ENCODE measurements around the gene APOB.

Gene APOB

GRCh38 chr2:21021430-21021829 is 22.4 kb downstream of the APOB start:
- no peaks in the 10 kb centered on the region for H3K36me3 ChIP-seq
- no peak overlapping the region for H3K9ac ChIP-seq
- no peaks in the 10 kb centered on the region for H3K27me3 ChIP-seq
- H3K4me3 ChIP-seq = no peak overlapping the region
- H3K4me1 ChIP-seq = peaks cover 0 to 10% (median 8%) of the 10 kb centered on the region in 10 experiments; a peak in 8 of 20 replicates
- no peak overlapping the region for H3K27ac ChIP-seq
- no peaks in the 10 kb centered on the region for H4K20me1 ChIP-seq
- no peak overlapping the region for H3K4me2 ChIP-seq
- H3K9me3 ChIP-seq (replicated peaks in 1 of 11) = no peaks in the 10 kb centered on the region
- TF ChIP-seq Cebpa-rat (IDR thresholded peaks at IDR 0.05) = no peak

GRCh38 chr2:21020668-21021288 is 23.1 kb downstream of the APOB start:
- Histone ChIP-seq H3K4me2 (no peak overlapping the region), H3K9ac (no peak overlapping the region), H3K27me3 (no peaks in the 10 kb centered on the region), H3K36me3 (no peaks in the 10 kb centered on the region), H3K4me1 (peaks cover 0 to 10% (median 8%) of the 10 kb centered on the region in 10 experiments; a peak in 8 of 20 replicates), H3K9me3 (replicated peaks in 1 of 11) (no peaks in the 10 kb centered on the region), H3K27ac (no peak overlapping the region), H4K20me1 (no peaks in the 10 kb centered on the region), H3K4me3 (no peak overlapping the region)
- TF ChIP-seq Cebpa-rat (IDR thresholded peaks at IDR 0.05) = no peak

GRCh38 chr2:21020031-21020667 is 23.7 kb downstream of the APOB start:
- Histone ChIP-seq H3K9ac (no peak overlapping the region), H3K4me2 (no peak overlapping the region)

GRCh38 chr2:21019678-21020021 is 24.2 kb downstream of the APOB start:
- Histone ChIP-seq H3K9ac (no peak overlapping the region), H3K27ac (no peak overlapping the region), H3K4me2 (no peak overlapping the region), H3K27me3 (no peaks in the 10 kb centered on the region), H3K4me3 (no peak overlapping the region), H3K9me3 (replicated peaks in 1 of 11) (no peaks in the 10 kb centered on the region), H4K20me1 (no peaks in the 10 kb centered on the region), H3K4me1 (peaks cover 0 to 6% (median 5%) of the 10 kb centered on the region in 10 experiments; a peak in 8 of 20 replicates), H3K36me3 (no peaks in the 10 kb centered on the region)
- TF ChIP-seq Cebpa-rat (IDR thresholded peaks at IDR 0.05) = no peak

More at GRCh38 chr2:21020031-21020667, 23.7 kb downstream of the APOB start:
- Histone ChIP-seq H3K27ac (no peak overlapping the region), H3K36me3 (no peaks in the 10 kb centered on the region), H3K4me1 (peaks cover 0 to 10% (median 8%) of the 10 kb centered on the region in 10 experiments; a peak in 8 of 20 replicates), H4K20me1 (no peaks in the 10 kb centered on the region), H3K4me3 (no peak overlapping the region), H3K9me3 (replicated peaks in 1 of 11) (no peaks in the 10 kb centered on the region), H3K27me3 (no peaks in the 10 kb centered on the region)
- no peak for TF ChIP-seq Cebpa-rat (IDR thresholded peaks at IDR 0.05)

GRCh38 chr2:21019000-21019677 is 24.7 kb downstream of the APOB start:
- Histone ChIP-seq H4K20me1 (no peaks in the 10 kb centered on the region), H3K4me2 (no peak overlapping the region), H3K9ac (no peak overlapping the region), H3K9me3 (replicated peaks in 1 of 11) (no peaks in the 10 kb centered on the region), H3K4me3 (no peak overlapping the region), H3K4me1 (peaks cover 0 to 1% (median 0%) of the 10 kb centered on the region in 10 experiments; a peak in 5 of 20 replicates), H3K27ac (no peak overlapping the region), H3K27me3 (no peaks in the 10 kb centered on the region), H3K36me3 (no peaks in the 10 kb centered on the region)
- TF ChIP-seq Cebpa-rat (IDR thresholded peaks at IDR 0.05) = no peak

- no peak overlapping the region for H3K27ac ChIP-seq
- no peak overlapping the region for H3K4me2 ChIP-seq
- no peak for TF ChIP-seq Cebpa-rat (IDR thresholded peaks at IDR 0.05)
- H3K4me3 ChIP-seq = no peak overlapping the region
- no peaks in the 10 kb centered on the region for H3K36me3 ChIP-seq
- H4K20me1 ChIP-seq = no peaks in the 10 kb centered on the region
- no peak overlapping the region for H3K9ac ChIP-seq
- H3K9me3 ChIP-seq (replicated peaks in 1 of 11) = no peaks in the 10 kb centered on the region
- H3K4me1 ChIP-seq = no peaks in the 10 kb centered on the region
- H3K27me3 ChIP-seq = no peaks in the 10 kb centered on the region
Observed at GRCh38 chr2:21018290-21018689, 25.6 kb downstream of the APOB start.

GRCh38 chr2:21017748-21018276 is 26.1 kb downstream of the APOB start:
- no peaks in the 10 kb centered on the region for H3K9me3 ChIP-seq (replicated peaks in 1 of 11)
- no peaks in the 10 kb centered on the region for H3K4me1 ChIP-seq
- no peaks in the 10 kb centered on the region for H4K20me1 ChIP-seq
- no peak overlapping the region for H3K27ac ChIP-seq
- H3K27me3 ChIP-seq = no peaks in the 10 kb centered on the region
- no peak overlapping the region for H3K4me3 ChIP-seq
- no peak overlapping the region for H3K4me2 ChIP-seq
- TF ChIP-seq Cebpa-rat (IDR thresholded peaks at IDR 0.05) = no peak
- no peaks in the 10 kb centered on the region for H3K36me3 ChIP-seq
- no peak overlapping the region for H3K9ac ChIP-seq

- H3K4me3 ChIP-seq = no peak overlapping the region
- no peak overlapping the region for H3K9ac ChIP-seq
- no peaks in the 10 kb centered on the region for H3K36me3 ChIP-seq
- no peak overlapping the region for H3K27ac ChIP-seq
- no peaks in the 10 kb centered on the region for H3K27me3 ChIP-seq
- no peaks in the 10 kb centered on the region for H3K9me3 ChIP-seq (replicated peaks in 1 of 11)
- H3K4me2 ChIP-seq = no peak overlapping the region
- TF ChIP-seq Cebpa-rat (IDR thresholded peaks at IDR 0.05) = no peak
- no peaks in the 10 kb centered on the region for H3K4me1 ChIP-seq
- no peaks in the 10 kb centered on the region for H4K20me1 ChIP-seq
Observed at GRCh38 chr2:21015281-21015645, 28.6 kb downstream of the APOB start.

GRCh38 chr2:21014364-21015280 is 29.3 kb downstream of the APOB start:
- Histone ChIP-seq H3K27me3 (no peaks in the 10 kb centered on the region), H3K4me1 (no peaks in the 10 kb centered on the region), H3K36me3 (no peaks in the 10 kb centered on the region), H3K9ac (no peak overlapping the region), H3K4me2 (no peak overlapping the region), H3K4me3 (no peak overlapping the region), H4K20me1 (no peaks in the 10 kb centered on the region), H3K27ac (no peak overlapping the region), H3K9me3 (replicated peaks in 1 of 11) (no peaks in the 10 kb centered on the region)
- no peak for TF ChIP-seq Cebpa-rat (IDR thresholded peaks at IDR 0.05)

Measured in BLaER1 treated with 17β-estradiol and CSF1 and Interleukin-3, amounts not matched to agents 10 nM and 100 nM (cell line).